HCT116 (cell line): ENCODE measurements around the gene ZNF747.

Experiments
- CTCF ChIP-seq, 3 experiments: fragments of 200-600 bp in 1 of 3; sonication (generic) in 1 of 3; IDR thresholded peaks in 2 of 3; conservative IDR thresholded peaks in 1 of 3; 2 replicates each; pipeline ENCODE4 v1.5.1; 2012 to 2017; ENCODE audit warnings: low read depth in 2 of 3, low read length in 2 of 3, antibody characterized with exemption in 1 of 3, borderline replicate concordance in 1 of 3, control low read depth in 1 of 3, mild to moderate bottlenecking in 1 of 3, mixed read lengths in 1 of 3, mixed run types in 1 of 3, moderate library complexity in 1 of 3; ENCODE audit not compliant: insufficient read depth in 1 of 3
- POLR2AphosphoS5 ChIP-seq: IDR thresholded peaks from 2 replicates; pipeline ENCODE4 v1.6.1; 2011; ENCODE audit warnings: mild to moderate bottlenecking, low read depth, low read length, moderate library complexity

- TF ChIP-seq POLR2AphosphoS5 (no peak), CTCF (IDR thresholded peaks at IDR 0.05 in 2 of 3, conservative IDR thresholded peaks at IDR 0.05 in 1 of 3; ENCODE audit: borderline replicate concordance in 1 of 3, insufficient read depth in 1 of 3, low read depth in 2 of 3, low read length in 2 of 3) (no peak)
Observed at GRCh38 chr16:30528799-30529457, 5.7 kb downstream of the ZNF747 start.
